NB4 (cell line): ENCODE results near the gene NT5DC4.
A peak's percentile ranks its signal among the peaks of the same experiment; 100 is the strongest.

Experiments used
- DNase-seq: peaks from one replicate; pipeline ENCODE4 v3.0.0; 2010; ENCODE audit warnings: low read depth
- H3K4me3 ChIP-seq: one replicate; pipeline ENCODE4 v1.5.1; 2011; ENCODE audit warnings: mild to moderate bottlenecking, low read depth, low read length, moderate library complexity
- MAX ChIP-seq: IDR thresholded peaks from 2 replicates; pipeline ENCODE4 v1.6.1; 2011; ENCODE audit warnings: low read depth, low read length
- MYC ChIP-seq: IDR thresholded peaks from 2 replicates; pipeline ENCODE4 v1.6.1; 2011; ENCODE audit warnings: low read depth, low read length
- POLR2A ChIP-seq: IDR thresholded peaks from 2 replicates; pipeline ENCODE4 v1.6.1; 2011; ENCODE audit warnings: mild to moderate bottlenecking; ENCODE audit not compliant: insufficient read length; ENCODE audit errors: extremely low read depth
- TF ChIP-seq, protein P1 (sequence below): IDR thresholded peaks from one replicate; pipeline ENCODE4 v1.5.1; 2012; ENCODE audit warnings: low read depth, low read length

Gene NT5DC4

GRCh38 chr2:112726487-112727190 is 5.8 kb downstream of the NT5DC4 start:
- peak; percentile 97 for DNase-seq
- TF ChIP-seq, protein P1, sequence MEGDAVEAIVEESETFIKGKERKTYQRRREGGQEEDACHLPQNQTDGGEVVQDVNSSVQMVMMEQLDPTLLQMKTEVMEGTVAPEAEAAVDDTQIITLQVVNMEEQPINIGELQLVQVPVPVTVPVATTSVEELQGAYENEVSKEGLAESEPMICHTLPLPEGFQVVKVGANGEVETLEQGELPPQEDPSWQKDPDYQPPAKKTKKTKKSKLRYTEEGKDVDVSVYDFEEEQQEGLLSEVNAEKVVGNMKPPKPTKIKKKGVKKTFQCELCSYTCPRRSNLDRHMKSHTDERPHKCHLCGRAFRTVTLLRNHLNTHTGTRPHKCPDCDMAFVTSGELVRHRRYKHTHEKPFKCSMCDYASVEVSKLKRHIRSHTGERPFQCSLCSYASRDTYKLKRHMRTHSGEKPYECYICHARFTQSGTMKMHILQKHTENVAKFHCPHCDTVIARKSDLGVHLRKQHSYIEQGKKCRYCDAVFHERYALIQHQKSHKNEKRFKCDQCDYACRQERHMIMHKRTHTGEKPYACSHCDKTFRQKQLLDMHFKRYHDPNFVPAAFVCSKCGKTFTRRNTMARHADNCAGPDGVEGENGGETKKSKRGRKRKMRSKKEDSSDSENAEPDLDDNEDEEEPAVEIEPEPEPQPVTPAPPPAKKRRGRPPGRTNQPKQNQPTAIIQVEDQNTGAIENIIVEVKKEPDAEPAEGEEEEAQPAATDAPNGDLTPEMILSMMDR, result peak; percentile 98
- TF ChIP-seq MYC (peak; percentile 25; the same call in 1 of the 2 replicates), POLR2A (no peak), MAX (peak; percentile 64)
- H3K4me3 ChIP-seq, result no peak overlapping the region

- no peak for TF ChIP-seq MYC
- TF ChIP-seq, protein P1, result no peak
- TF ChIP-seq MAX, result no peak
- TF ChIP-seq POLR2A, result no peak
- no peak overlapping the region for H3K4me3 ChIP-seq
- DNase-seq, result no peak
Observed at GRCh38 chr2:112727276-112728028, 6.6 kb downstream of the NT5DC4 start.

- H3K4me3 ChIP-seq, result no peak overlapping the region
- no peak for DNase-seq
- TF ChIP-seq MAX, result no peak
- TF ChIP-seq, protein P1, result no peak
- TF ChIP-seq MYC, result no peak
- TF ChIP-seq POLR2A, result no peak
Observed at GRCh38 chr2:112728029-112728362, 7.2 kb downstream of the NT5DC4 start.

DNA sequence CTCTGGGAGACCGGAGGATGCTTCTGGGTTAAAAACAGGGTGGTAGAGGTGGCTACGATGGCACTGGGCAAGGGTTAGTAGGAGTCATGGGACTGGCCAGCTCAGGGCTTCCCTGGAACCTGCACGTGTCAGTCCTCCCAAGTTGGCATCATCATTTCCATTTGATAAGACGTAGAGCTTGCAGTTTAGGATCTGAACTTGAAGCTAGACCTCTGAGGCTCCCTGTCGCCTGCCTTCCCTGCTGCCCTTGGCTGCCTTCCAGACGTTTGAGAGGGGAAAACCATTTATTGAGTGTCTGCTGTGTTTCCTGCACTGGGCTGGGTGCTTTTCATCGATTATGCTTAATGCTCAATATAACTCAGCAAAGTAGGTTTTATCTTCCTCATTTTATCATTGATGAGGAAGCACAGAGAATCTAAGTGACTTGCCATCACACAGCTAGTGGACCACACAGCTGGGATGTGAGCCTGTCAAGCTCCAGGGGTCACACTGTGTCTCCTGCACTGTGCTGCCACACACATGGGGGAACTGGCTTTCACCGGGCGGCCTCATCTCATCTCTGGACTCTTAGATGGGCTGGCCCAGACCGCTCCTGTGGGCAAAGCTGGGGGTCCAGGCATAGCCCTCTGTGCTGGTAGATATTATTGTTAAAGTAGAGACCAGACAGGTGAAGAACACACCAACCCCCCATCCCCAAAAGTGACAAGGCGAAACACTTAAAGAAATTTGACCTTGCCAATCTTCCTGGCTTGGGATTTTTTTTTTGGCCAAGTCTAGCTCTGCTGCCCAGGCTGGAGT is 7.8 kb downstream of the NT5DC4 start:
- H3K4me3 ChIP-seq, result no peak overlapping the region
- TF ChIP-seq, protein P1, result no peak
- TF ChIP-seq MAX (no peak), POLR2A (no peak), MYC (no peak)
- DNase-seq, result no peak

GRCh38 chr2:112730216-112730615 is 9.4 kb downstream of the NT5DC4 start:
- no peak for DNase-seq
- no peak overlapping the region for H3K4me3 ChIP-seq
- no peak for TF ChIP-seq MAX
- TF ChIP-seq MYC, result no peak
- TF ChIP-seq POLR2A, result no peak
- TF ChIP-seq, protein P1, result no peak
